Brain microvascular endothelial cell (primary cell): ENCODE data around the gene ACER3.
"Not testable (repeated sequence)": the region's sequence is repeated elsewhere in the genome, so short reads cannot be mapped to it uniquely, and the experiment has no call there.

Experiments
- DNase-seq: peaks from one replicate; pipeline ENCODE4 v3.0.0-alpha.2; 2020
- H3K27ac ChIP-seq: fragments of 250-450 bp; sonication (Bioruptor Pico); 2 replicates; pipeline ENCODE4 v1.5.1; 2020; ENCODE audit warnings: mild to moderate bottlenecking, moderate library complexity
- H3K27me3 ChIP-seq: fragments of 250-450 bp; sonication (Bioruptor Pico); replicated peaks from 2 replicates; pipeline ENCODE4 v1.5.1; 2020; ENCODE audit warnings: mild to moderate bottlenecking
- H3K36me3 ChIP-seq: fragments of 250-450 bp; sonication (Bioruptor Pico); replicated peaks from 2 replicates; pipeline ENCODE4 v1.5.1; 2020; ENCODE audit warnings: mild to moderate bottlenecking
- H3K4me3 ChIP-seq: 2 replicates; pipeline ENCODE4 v1.5.1; 2011; ENCODE audit warnings: low read depth, mild to moderate bottlenecking, control low read depth, low read length, moderate library complexity
- CTCF ChIP-seq: IDR thresholded peaks from 2 replicates; pipeline ENCODE4 v1.5.1; 2011; ENCODE audit warnings: low read depth, mild to moderate bottlenecking, moderate library complexity, low read length, control low read depth, inconsistent platforms; ENCODE audit errors: missing control alignments
- in situ Hi-C: cut with HindIII; loops from 2 replicates; pipeline ENCODE4 v1.10.0; 2017; ENCODE audit warnings: low sequenced_read_pairs, low pct_ligation_motif_present

ACER3 gene

GRCh38 chr11:76897233-76897632 is 36.5 kb downstream of the ACER3 start:
- Histone ChIP-seq H3K4me3 (no peak overlapping the region), H3K36me3 (no peaks in the 10 kb centered on the region), H3K27me3 (no peaks in the 10 kb centered on the region), H3K27ac (no peak overlapping the region)
- no peak for TF ChIP-seq CTCF
- in situ Hi-C loops, result no loop called here
- no peak for DNase-seq

GRCh38 chr11:76901144-76901543 is 40.4 kb downstream of the ACER3 start:
- no peak for DNase-seq
- Histone ChIP-seq H3K27me3 (no peaks in the 10 kb centered on the region), H3K36me3 (no peaks in the 10 kb centered on the region), H3K4me3 (no peak overlapping the region), H3K27ac (no peak overlapping the region)
- TF ChIP-seq CTCF, result no peak
- in situ Hi-C loops, result no loop called here

- DNase-seq, H3K36me3 ChIP-seq, H3K4me3 ChIP-seq, H3K27ac ChIP-seq, H3K27me3 ChIP-seq, in situ Hi-C loops: not testable (repeated sequence)
These were observed 40.9 kb downstream of the ACER3 start for GRCh38 chr11:76901622-76902021.

- no peak overlapping the region for H3K4me3 ChIP-seq
- no peak for DNase-seq
- no peak overlapping the region for H3K27ac ChIP-seq
- TF ChIP-seq CTCF, result no peak
- H3K27me3 ChIP-seq, result no peaks in the 10 kb centered on the region
- H3K36me3 ChIP-seq, result no peaks in the 10 kb centered on the region
- in situ Hi-C loops, result no loop called here
These were observed 41.6 kb downstream of the ACER3 start for GRCh38 chr11:76902121-76903014.

- no peak overlapping the region for H3K27ac ChIP-seq
- in situ Hi-C loops, result no loop called here
- no peak overlapping the region for H3K4me3 ChIP-seq
- no peaks in the 10 kb centered on the region for H3K27me3 ChIP-seq
- no peak for TF ChIP-seq CTCF
- H3K36me3 ChIP-seq, result no peaks in the 10 kb centered on the region
- DNase-seq, result no peak
These were observed 42.6 kb downstream of the ACER3 start for GRCh38 chr11:76903325-76903724.

GRCh38 chr11:76910620-76911414 is 50.1 kb downstream of the ACER3 start:
- no peak overlapping the region for H3K4me3 ChIP-seq
- H3K36me3 ChIP-seq, result no peaks in the 10 kb centered on the region
- no peaks in the 10 kb centered on the region for H3K27me3 ChIP-seq
- DNase-seq, result no peak
- in situ Hi-C loops, result no loop called here
- TF ChIP-seq CTCF, result no peak
- H3K27ac ChIP-seq, result no peak overlapping the region
